HL-60 (cell line): Measurements from ENCODE around the gene ADAM23.

Experiments used
- CTCF ChIP-seq: IDR thresholded peaks from one replicate; pipeline ENCODE4 v1.5.1; 2011; ENCODE audit warnings: low read length, control low read depth, inconsistent platforms; ENCODE audit not compliant: insufficient read depth
- GABPA ChIP-seq: IDR thresholded peaks from 2 replicates; pipeline ENCODE4 v1.6.1; 2012; ENCODE audit warnings: low read depth
- POLR2AphosphoS5 ChIP-seq: IDR thresholded peaks from 2 replicates; pipeline ENCODE4 v1.6.1; 2012; ENCODE audit warnings: low read depth
- TF ChIP-seq, protein P1 (sequence below): IDR thresholded peaks from 2 replicates; pipeline ENCODE4 v1.6.1; 2012; ENCODE audit warnings: low read depth; ENCODE audit not compliant: insufficient replicate concordance

- TF ChIP-seq POLR2AphosphoS5 (no peak), CTCF (no peak), GABPA (no peak)
- TF ChIP-seq, protein P1, sequence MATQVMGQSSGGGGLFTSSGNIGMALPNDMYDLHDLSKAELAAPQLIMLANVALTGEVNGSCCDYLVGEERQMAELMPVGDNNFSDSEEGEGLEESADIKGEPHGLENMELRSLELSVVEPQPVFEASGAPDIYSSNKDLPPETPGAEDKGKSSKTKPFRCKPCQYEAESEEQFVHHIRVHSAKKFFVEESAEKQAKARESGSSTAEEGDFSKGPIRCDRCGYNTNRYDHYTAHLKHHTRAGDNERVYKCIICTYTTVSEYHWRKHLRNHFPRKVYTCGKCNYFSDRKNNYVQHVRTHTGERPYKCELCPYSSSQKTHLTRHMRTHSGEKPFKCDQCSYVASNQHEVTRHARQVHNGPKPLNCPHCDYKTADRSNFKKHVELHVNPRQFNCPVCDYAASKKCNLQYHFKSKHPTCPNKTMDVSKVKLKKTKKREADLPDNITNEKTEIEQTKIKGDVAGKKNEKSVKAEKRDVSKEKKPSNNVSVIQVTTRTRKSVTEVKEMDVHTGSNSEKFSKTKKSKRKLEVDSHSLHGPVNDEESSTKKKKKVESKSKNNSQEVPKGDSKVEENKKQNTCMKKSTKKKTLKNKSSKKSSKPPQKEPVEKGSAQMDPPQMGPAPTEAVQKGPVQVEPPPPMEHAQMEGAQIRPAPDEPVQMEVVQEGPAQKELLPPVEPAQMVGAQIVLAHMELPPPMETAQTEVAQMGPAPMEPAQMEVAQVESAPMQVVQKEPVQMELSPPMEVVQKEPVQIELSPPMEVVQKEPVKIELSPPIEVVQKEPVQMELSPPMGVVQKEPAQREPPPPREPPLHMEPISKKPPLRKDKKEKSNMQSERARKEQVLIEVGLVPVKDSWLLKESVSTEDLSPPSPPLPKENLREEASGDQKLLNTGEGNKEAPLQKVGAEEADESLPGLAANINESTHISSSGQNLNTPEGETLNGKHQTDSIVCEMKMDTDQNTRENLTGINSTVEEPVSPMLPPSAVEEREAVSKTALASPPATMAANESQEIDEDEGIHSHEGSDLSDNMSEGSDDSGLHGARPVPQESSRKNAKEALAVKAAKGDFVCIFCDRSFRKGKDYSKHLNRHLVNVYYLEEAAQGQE: no peak
Measured at GRCh38 chr2:206639636-206640035, 196.3 kb downstream of the ADAM23 start.
